IMR-90 (cell line): ENCODE data around the gene ZFAND2A. TPM values are rescaled to one million over a fixed set of nuclear protein-coding genes. Genes with fewer than 3 reads are reported as not detected.

ENCODE experiments used
- ATAC-seq: fragments of 200-7000 bp; cut with Tn5 transposase; 2 replicates; pipeline ENCODE4 v1.9.1; 2020; ENCODE audit warnings: low read depth, mild to moderate bottlenecking, moderate library complexity
- BruUV-seq: library from RNA; stranded (reverse); fragments of 400-500 nt; replicated peaks from 2 replicates; lab custom pipeline; 2021; lab: Mats Ljungman, UMichigan
- CTCF ChIA-PET: fragments of 300-600 bp; formaldehyde crosslinking; extraction: SDS; loops from one replicate; lab custom pipeline; 2021; ENCODE audit warnings: antibody characterized with exemption; lab: Yijun Ruan, JAX
- POLR2A ChIA-PET: fragments of 300-600 bp; sonication (Branson Sonifier 250); formaldehyde crosslinking; loops from one replicate; lab custom pipeline; 2022; ENCODE audit warnings: antibody characterized with exemption; ENCODE audit not compliant: unreplicated experiment; lab: Charles Lee
- DNase-seq: peaks from one replicate; pipeline ENCODE4 v3.0.0; 2013
- H2AFZ ChIP-seq: replicated peaks from 2 replicates; pipeline ENCODE3; 2013; ENCODE audit warnings: low read length, mild to moderate bottlenecking; ENCODE audit not compliant: poor library complexity
- H2AK5ac ChIP-seq: 2 replicates; pipeline ENCODE4 v1.6.1; 2013; ENCODE audit warnings: low read depth, low read length, inconsistent platforms
- H2AK9ac ChIP-seq: replicated peaks from 2 replicates; pipeline ENCODE3; 2013; ENCODE audit warnings: mild to moderate bottlenecking, low read depth, low read length, moderate library complexity; ENCODE audit not compliant: poor library complexity
- H2BK120ac ChIP-seq: 2 replicates; pipeline ENCODE4 v1.6.1; 2013; ENCODE audit warnings: low read depth, low read length, inconsistent platforms
- H2BK15ac ChIP-seq: 3 replicates; pipeline ENCODE4 v1.6.1; 2013; ENCODE audit warnings: low read depth, low read length, inconsistent platforms
- H2BK20ac ChIP-seq: 2 replicates; pipeline ENCODE4 v1.6.1; 2013; ENCODE audit warnings: low read depth, mild to moderate bottlenecking, inconsistent platforms, low read length, moderate library complexity
- H2BK5ac ChIP-seq: 2 replicates; pipeline ENCODE4 v1.6.1; 2013; ENCODE audit warnings: mild to moderate bottlenecking, low read depth, low read length, inconsistent platforms; ENCODE audit not compliant: poor library complexity, severe bottlenecking
- H3K14ac ChIP-seq: replicated peaks from 2 replicates; pipeline ENCODE4 v1.6.1; 2013; ENCODE audit warnings: low read depth, low read length, inconsistent platforms
- H3K18ac ChIP-seq: 2 replicates; pipeline ENCODE4 v1.6.1; 2013; ENCODE audit warnings: low read depth, low read length, control low read depth
- H3K23ac ChIP-seq: 2 replicates; pipeline ENCODE4 v1.6.1; 2013; ENCODE audit warnings: low read depth, low read length, inconsistent platforms
- H3K27ac ChIP-seq: 2 replicates; pipeline ENCODE4 v1.5.1; 2013; ENCODE audit warnings: mild to moderate bottlenecking, control low read depth, low read length; ENCODE audit not compliant: insufficient read depth
- H3K27me3 ChIP-seq: 2 replicates; pipeline ENCODE4 v1.6.1; 2013; ENCODE audit warnings: low read length; ENCODE audit not compliant: control insufficient read depth, insufficient read depth
- H3K36me3 ChIP-seq: 2 replicates; pipeline ENCODE4 v1.6.1; 2013; ENCODE audit warnings: low read length, mixed read lengths; ENCODE audit not compliant: control insufficient read depth, insufficient read depth
- H3K4ac ChIP-seq: 2 replicates; pipeline ENCODE4 v1.6.1; 2013; ENCODE audit warnings: low read depth, low read length, inconsistent platforms
- H3K4me1 ChIP-seq: 2 replicates; pipeline ENCODE4 v1.6.1; 2013; ENCODE audit warnings: low read length, mixed read lengths; ENCODE audit not compliant: control insufficient read depth, insufficient read depth
- H3K4me2 ChIP-seq: 2 replicates; pipeline ENCODE4 v1.6.1; 2013; ENCODE audit warnings: low read depth, mild to moderate bottlenecking, control low read depth, low read length, moderate library complexity
- H3K4me3 ChIP-seq: 2 replicates; pipeline ENCODE4 v1.5.1; 2013; ENCODE audit warnings: low read depth, mild to moderate bottlenecking, control low read depth, low read length, moderate library complexity; ENCODE audit not compliant: insufficient read depth
- H3K56ac ChIP-seq: 2 replicates; pipeline ENCODE4 v1.6.1; 2013; ENCODE audit warnings: low read length, inconsistent platforms; ENCODE audit not compliant: insufficient read depth; ENCODE audit errors: extremely low read depth
- H3K79me1 ChIP-seq, 2 experiments: 2 replicates each; pipeline ENCODE4 v1.6.1; 2013; ENCODE audit warnings: low read length in 2 of 2, inconsistent platforms in 1 of 2, low read depth in 1 of 2
- H3K9ac ChIP-seq: 2 replicates; pipeline ENCODE4 v1.6.1; 2013; ENCODE audit warnings: low read depth, low read length, control low read depth
- H3K9me1 ChIP-seq: 2 replicates; pipeline ENCODE4 v1.6.1; 2013; ENCODE audit warnings: low read length, inconsistent platforms; ENCODE audit not compliant: insufficient read depth
- H3K9me3 ChIP-seq: 2 replicates; pipeline ENCODE4 v1.6.1; 2013; ENCODE audit warnings: low read length; ENCODE audit not compliant: control insufficient read depth, insufficient read depth
- H4K20me1 ChIP-seq: 2 replicates; pipeline ENCODE4 v1.6.1; 2013; ENCODE audit warnings: low read length, inconsistent platforms; ENCODE audit not compliant: insufficient read depth
- H4K5ac ChIP-seq: 2 replicates; pipeline ENCODE4 v1.6.1; 2013; ENCODE audit warnings: mild to moderate bottlenecking, low read depth, low read length, control low read depth
- H4K8ac ChIP-seq, 2 experiments: 2 replicates each; pipeline ENCODE4 v1.6.1; 2013; ENCODE audit warnings: low read depth in 2 of 2, low read length in 2 of 2, control low read depth in 1 of 2, inconsistent platforms in 1 of 2
- H4K91ac ChIP-seq: 2 replicates; pipeline ENCODE4 v1.6.1; 2013; ENCODE audit warnings: low read depth, low read length, inconsistent platforms; ENCODE audit not compliant: insufficient read depth
- BHLHE40 ChIP-seq: fragments of 150-350 bp; IDR thresholded peaks from 2 replicates; pipeline ENCODE4 v1.6.1; 2016; ENCODE audit warnings: mild to moderate bottlenecking, low read depth, low read length
- RCOR1 ChIP-seq: IDR thresholded peaks from 2 replicates; pipeline ENCODE4 v1.6.1; 2012; ENCODE audit warnings: mild to moderate bottlenecking, low read length, improper control_type of control experiment; ENCODE audit not compliant: insufficient replicate concordance
- SMC3 ChIP-seq: fragments of 150-350 bp; IDR thresholded peaks from 2 replicates; pipeline ENCODE4 v1.6.1; 2016; ENCODE audit warnings: low read depth, mild to moderate bottlenecking, antibody characterized with exemption, low read length, moderate library complexity
- WGBS, 2 experiments: methylation state at CpG; one replicate each; pipeline versions ENCODE4 v1.1.5 to v1.1.7; 2013; ENCODE audit warnings: missing lambda C conversion rate in 2 of 2; ENCODE audit not compliant: insufficient read length in 1 of 2; ENCODE audit errors: extremely low coverage in 2 of 2; 5-methylcytosine and 5-hydroxymethylcytosine counted together
- dilution Hi-C: fragments of 300-500 bp; cut with HindIII; formaldehyde crosslinking; loops from one replicate; pipeline ENCODE4 v1.14.3; 2018; ENCODE audit warnings: low sequenced_read_pairs; ENCODE audit not compliant: unreplicated experiment
- in situ Hi-C: fragments of 300-500 bp; cut with MboI; formaldehyde crosslinking; loops from 3 replicates; pipeline ENCODE4 v1.14.3; 2019; ENCODE audit warnings: low sequenced_read_pairs, inconsistent platforms, mixed read lengths
- intact Hi-C: fragments of 100-400 bp; cut with micrococcal nuclease; formaldehyde crosslinking; loops from 2 replicates; pipeline ENCODE4 v1.10.0; 2022
- polyA plus RNA-seq, 3 experiments: library from polyadenylated mRNA; depleted of rRNA; stranded (reverse); fragments of >200 nt; gene quantifications; 2 replicates each; pipeline ENCODE4 v1.2.3, GENCODE V29; 2012; ENCODE audit warnings: low replicate concordance in 1 of 3
- total RNA-seq: library from RNA; depleted of rRNA; stranded (reverse); fragments of >200 nt; gene quantifications from 2 replicates; pipeline ENCODE4 v1.2.3, GENCODE V29; 2012
- TF ChIP-seq, protein P1 (sequence below): fragments of 150-350 bp; IDR thresholded peaks from 2 replicates; pipeline ENCODE4 v1.6.1; 2016; ENCODE audit warnings: low read depth, mild to moderate bottlenecking, low read length, moderate library complexity, borderline replicate concordance
- TF ChIP-seq, protein P2 (sequence below): conservative IDR thresholded peaks from 2 replicates; pipeline ENCODE4 v1.5.1; 2012; ENCODE audit warnings: mild to moderate bottlenecking, low read depth, low read length, improper control_type of control experiment

ZFAND2A gene
- total and polyA plus RNA-seq, 2 of the 4 experiments (the other 2 are of a cell fraction) = 11.8 to 28.7 TPM

DNA sequence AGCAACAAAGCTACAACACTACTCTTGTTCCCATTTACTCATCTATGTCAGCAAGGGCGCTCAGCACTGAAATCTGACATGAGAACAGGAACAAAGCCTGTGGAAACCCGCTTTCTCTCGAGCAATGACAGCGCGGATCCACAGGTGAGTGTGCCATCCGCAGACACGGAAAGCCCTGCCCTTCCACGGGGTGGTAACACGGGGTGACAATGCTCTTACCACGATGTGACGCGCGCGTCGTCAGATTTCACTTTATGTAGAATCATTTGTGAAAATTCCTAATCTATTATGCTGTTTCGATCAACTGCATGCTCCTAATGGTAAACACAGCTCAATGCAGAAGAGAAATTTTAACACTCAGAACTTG is 34.4 kb downstream of the ZFAND2A start:
- H3K23ac ChIP-seq = no peak overlapping the region
- no peak overlapping the region for H4K8ac ChIP-seq
- ATAC-seq (no peak), DNase-seq (no peak)
- 93% methylated on average over 7 of the region's 16 CpGs; no CpG with 5 or more reads in 1 of the 2 experiments for WGBS, 2 experiments
- no peaks in the 10 kb centered on the region for H3K9me1 ChIP-seq
- BruUV-seq = no TSS peak
- no peak overlapping the region for H2BK5ac ChIP-seq
- no peak overlapping the region for H3K4ac ChIP-seq
- ChIA-PET CTCF (no interaction called here), POLR2A (no interaction called here)
- no peak overlapping the region for H2AK9ac ChIP-seq
- TF ChIP-seq, protein P1, sequence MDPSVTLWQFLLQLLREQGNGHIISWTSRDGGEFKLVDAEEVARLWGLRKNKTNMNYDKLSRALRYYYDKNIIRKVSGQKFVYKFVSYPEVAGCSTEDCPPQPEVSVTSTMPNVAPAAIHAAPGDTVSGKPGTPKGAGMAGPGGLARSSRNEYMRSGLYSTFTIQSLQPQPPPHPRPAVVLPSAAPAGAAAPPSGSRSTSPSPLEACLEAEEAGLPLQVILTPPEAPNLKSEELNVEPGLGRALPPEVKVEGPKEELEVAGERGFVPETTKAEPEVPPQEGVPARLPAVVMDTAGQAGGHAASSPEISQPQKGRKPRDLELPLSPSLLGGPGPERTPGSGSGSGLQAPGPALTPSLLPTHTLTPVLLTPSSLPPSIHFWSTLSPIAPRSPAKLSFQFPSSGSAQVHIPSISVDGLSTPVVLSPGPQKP = no peak
- TF ChIP-seq SMC3 (no peak), BHLHE40 (no peak), RCOR1 (no peak)
- TF ChIP-seq, protein P2, sequence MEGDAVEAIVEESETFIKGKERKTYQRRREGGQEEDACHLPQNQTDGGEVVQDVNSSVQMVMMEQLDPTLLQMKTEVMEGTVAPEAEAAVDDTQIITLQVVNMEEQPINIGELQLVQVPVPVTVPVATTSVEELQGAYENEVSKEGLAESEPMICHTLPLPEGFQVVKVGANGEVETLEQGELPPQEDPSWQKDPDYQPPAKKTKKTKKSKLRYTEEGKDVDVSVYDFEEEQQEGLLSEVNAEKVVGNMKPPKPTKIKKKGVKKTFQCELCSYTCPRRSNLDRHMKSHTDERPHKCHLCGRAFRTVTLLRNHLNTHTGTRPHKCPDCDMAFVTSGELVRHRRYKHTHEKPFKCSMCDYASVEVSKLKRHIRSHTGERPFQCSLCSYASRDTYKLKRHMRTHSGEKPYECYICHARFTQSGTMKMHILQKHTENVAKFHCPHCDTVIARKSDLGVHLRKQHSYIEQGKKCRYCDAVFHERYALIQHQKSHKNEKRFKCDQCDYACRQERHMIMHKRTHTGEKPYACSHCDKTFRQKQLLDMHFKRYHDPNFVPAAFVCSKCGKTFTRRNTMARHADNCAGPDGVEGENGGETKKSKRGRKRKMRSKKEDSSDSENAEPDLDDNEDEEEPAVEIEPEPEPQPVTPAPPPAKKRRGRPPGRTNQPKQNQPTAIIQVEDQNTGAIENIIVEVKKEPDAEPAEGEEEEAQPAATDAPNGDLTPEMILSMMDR = no peak
- H2BK15ac ChIP-seq = no peak overlapping the region
- H3K9me3 ChIP-seq = no peaks in the 10 kb centered on the region
- peaks cover 4% of the 10 kb centered on the region; the same call in 1 of the 2 replicates for H3K36me3 ChIP-seq
- H2BK120ac ChIP-seq = no peak overlapping the region
- no peak overlapping the region for H3K56ac ChIP-seq
- H3K27ac ChIP-seq = no peak overlapping the region
- no peak overlapping the region for H3K18ac ChIP-seq
- H4K20me1 ChIP-seq = no peaks in the 10 kb centered on the region
- peaks cover 0 to 36% of the 10 kb centered on the region in 2 experiments; a peak in 2 of 4 replicates for H3K79me1 ChIP-seq
- no peak overlapping the region for H4K91ac ChIP-seq
- dilution Hi-C loops (no loop called here), intact Hi-C loops (no loop called here), in situ Hi-C loops (no loop called here)
- no peak overlapping the region for H3K4me2 ChIP-seq
- no peak overlapping the region for H2AFZ ChIP-seq
- no peak overlapping the region for H2BK20ac ChIP-seq
- H3K14ac ChIP-seq = no peak overlapping the region
- H3K4me3 ChIP-seq = no peak overlapping the region
- no peak overlapping the region for H4K5ac ChIP-seq
- H3K27me3 ChIP-seq = no peaks in the 10 kb centered on the region
- H3K4me1 ChIP-seq = peaks cover 3% of the 10 kb centered on the region
- H2AK5ac ChIP-seq = no peak overlapping the region
- no peak overlapping the region for H3K9ac ChIP-seq
